Activated CD8-positive, alpha-beta T cell treated with anti-CD3 and anti-CD28 coated beads for 36 hours (primary cell): ENCODE results near the gene ZFYVE21. TPM values are rescaled to one million over a fixed set of nuclear protein-coding genes. Genes with fewer than 3 reads are reported as not detected.

Experiments
- ATAC-seq: fragments of 200-7000 bp; cut with Tn5 transposase; one replicate; pipeline ENCODE4 v1.10.0; 2021; ENCODE audit warnings: mild to moderate bottlenecking, moderate library complexity
- CTCF ChIA-PET: fragments of 350-600 bp; sonication (Branson Sonifier 250); formaldehyde crosslinking; loops from one replicate; lab custom pipeline; 2021; ENCODE audit warnings: antibody characterized with exemption; lab: Charles Lee
- POLR2A ChIA-PET: fragments of 350-600 bp; sonication (Branson Sonifier 250); formaldehyde crosslinking; loops from one replicate; lab custom pipeline; 2021; ENCODE audit warnings: antibody characterized with exemption; lab: Charles Lee
- DNase-seq: peaks from one replicate; pipeline ENCODE4 v3.0.0-alpha.2; 2020
- H3K27ac Mint-ChIP-seq: one replicate; pipeline ENCODE4 v1.8.0; 2021; ENCODE audit warnings: mild to moderate bottlenecking, mixed read lengths
- H3K27me3 Mint-ChIP-seq: one replicate; pipeline ENCODE4 v1.8.0; 2021; ENCODE audit warnings: mixed read lengths
- H3K36me3 Mint-ChIP-seq: one replicate; pipeline ENCODE4 v1.8.0; 2021; ENCODE audit warnings: low read depth, mixed read lengths
- H3K4me1 Mint-ChIP-seq: one replicate; pipeline ENCODE4 v1.8.0; 2021; ENCODE audit warnings: low read depth, mixed read lengths
- H3K4me3 Mint-ChIP-seq: one replicate; pipeline ENCODE4 v1.8.0; 2021; ENCODE audit warnings: mild to moderate bottlenecking, moderate library complexity, mixed read lengths
- H3K9me3 Mint-ChIP-seq: one replicate; pipeline ENCODE4 v1.8.0; 2021; ENCODE audit warnings: mixed read lengths
- CTCF ChIP-seq: fragments of 200-600 bp; IDR thresholded peaks from one replicate; pipeline ENCODE4 v1.8.0; 2022; ENCODE audit warnings: antibody characterized with exemption, mild to moderate bottlenecking
- intact Hi-C: fragments of 100-400 bp; cut with micrococcal nuclease; formaldehyde crosslinking; loops from one replicate; pipeline ENCODE4 v1.10.0; 2022
- total RNA-seq, 2 experiments: library from RNA; stranded (reverse); gene quantifications; one replicate each; pipeline ENCODE4 v1.2.3, GENCODE V29; 2021

ZFYVE21 gene
- total RNA-seq, 2 experiments from 2014 or later: 10.4 to 11.6 TPM

- H3K9me3 Mint-ChIP-seq: no peaks in the 10 kb centered on the region
- ChIA-PET POLR2A (interaction anchor here (0.9 to 1.4 kb wide), 3 partner anchors 11 to 65 kb away, joined by 3 to 4 read pairs (median 4); partner anchors contain the start of gene KLC1), CTCF (interaction anchor here (1.1 to 1.3 kb wide), 3 partner anchors 11 to 123 kb away, joined by 3 to 4 read pairs (median 4); no protein-coding TSS in a partner anchor)
- H3K27me3 Mint-ChIP-seq: no peaks in the 10 kb centered on the region
- H3K4me3 Mint-ChIP-seq: no peak overlapping the region
- H3K27ac Mint-ChIP-seq: no peak overlapping the region
- intact Hi-C loops: no loop called here
- TF ChIP-seq CTCF: no peak
- H3K36me3 Mint-ChIP-seq: peaks cover 7% of the 10 kb centered on the region
- ATAC-seq (no peak), DNase-seq (no peak)
- H3K4me1 Mint-ChIP-seq: peaks cover 6% of the 10 kb centered on the region
Measured at GRCh38 chr14:103694572-103695026, 21.0 kb upstream of the ZFYVE21 start.

- H3K36me3 Mint-ChIP-seq: peaks cover 9% of the 10 kb centered on the region
- H3K27me3 Mint-ChIP-seq: no peaks in the 10 kb centered on the region
- intact Hi-C loops: no loop called here
- no peak overlapping the region for H3K4me3 Mint-ChIP-seq
- H3K4me1 Mint-ChIP-seq: peaks cover 6% of the 10 kb centered on the region
- no peak overlapping the region for H3K27ac Mint-ChIP-seq
- no peaks in the 10 kb centered on the region for H3K9me3 Mint-ChIP-seq
- ATAC-seq (no peak), DNase-seq (no peak)
- CTCF ChIA-PET: interaction anchor here (0.8 to 1.2 kb wide), 3 partner anchors 10 to 16 kb away, joined by 3 to 4 read pairs (median 4); no protein-coding TSS in a partner anchor
- POLR2A ChIA-PET: interaction anchor here (0.9 to 1.4 kb wide), 3 partner anchors 11 to 66 kb away, joined by 3 to 4 read pairs (median 4); partner anchors contain the start of gene KLC1
- no peak for TF ChIP-seq CTCF
Measured at GRCh38 chr14:103695296-103696069, 20.1 kb upstream of the ZFYVE21 start.

GRCh38 chr14:103696070-103696402 is 19.6 kb upstream of the ZFYVE21 start:
- ChIA-PET CTCF (interaction anchor here (0.8 kb wide), 1 partner anchor 16 kb away, joined by 3 read pairs; no protein-coding TSS in a partner anchor), POLR2A (interaction anchor here (1.2 to 2.1 kb wide), 3 partner anchors 8 to 17 kb away, joined by 3 to 7 read pairs (median 4); no protein-coding TSS in a partner anchor)
- H3K4me1 Mint-ChIP-seq: peaks cover 6% of the 10 kb centered on the region
- no peak for DNase-seq
- no peaks in the 10 kb centered on the region for H3K9me3 Mint-ChIP-seq
- intact Hi-C loops: no loop called here
- no peak for ATAC-seq
- H3K4me3 Mint-ChIP-seq: no peak overlapping the region
- no peak overlapping the region for H3K27ac Mint-ChIP-seq
- peaks cover 9% of the 10 kb centered on the region for H3K36me3 Mint-ChIP-seq
- no peak for TF ChIP-seq CTCF
- H3K27me3 Mint-ChIP-seq: no peaks in the 10 kb centered on the region

GRCh38 chr14:103696466-103697071 is 19.0 kb upstream of the ZFYVE21 start:
- H3K9me3 Mint-ChIP-seq: no peaks in the 10 kb centered on the region
- ATAC-seq (no peak), DNase-seq (no peak)
- H3K4me3 Mint-ChIP-seq: no peak overlapping the region
- H3K4me1 Mint-ChIP-seq: peaks cover 6% of the 10 kb centered on the region
- CTCF ChIA-PET: interaction anchor here (0.8 kb wide), 1 partner anchor 17 kb away, joined by 3 read pairs; no protein-coding TSS in a partner anchor
- H3K36me3 Mint-ChIP-seq: peaks cover 9% of the 10 kb centered on the region
- intact Hi-C loops: no loop called here
- no peaks in the 10 kb centered on the region for H3K27me3 Mint-ChIP-seq
- POLR2A ChIA-PET: interaction anchor here (1.2 to 2.1 kb wide), 3 partner anchors 8 to 17 kb away, joined by 3 to 7 read pairs (median 4); no protein-coding TSS in a partner anchor
- H3K27ac Mint-ChIP-seq: no peak overlapping the region
- no peak for TF ChIP-seq CTCF
